HG02970 (cell line): ENCODE results near the gene DHRS1.
A peak's percentile ranks its signal among the peaks of the same experiment; 100 is the strongest.

Source experiments
- ATAC-seq: cut with Tn5 transposase; IDR thresholded peaks from one replicate; pipeline ENCODE4 v1.9.1; 2021; ENCODE audit warnings: mild to moderate bottlenecking, moderate library complexity, moderate number of reproducible peaks; ENCODE audit not compliant: unreplicated experiment, low FRiP score

Gene DHRS1

DNA sequence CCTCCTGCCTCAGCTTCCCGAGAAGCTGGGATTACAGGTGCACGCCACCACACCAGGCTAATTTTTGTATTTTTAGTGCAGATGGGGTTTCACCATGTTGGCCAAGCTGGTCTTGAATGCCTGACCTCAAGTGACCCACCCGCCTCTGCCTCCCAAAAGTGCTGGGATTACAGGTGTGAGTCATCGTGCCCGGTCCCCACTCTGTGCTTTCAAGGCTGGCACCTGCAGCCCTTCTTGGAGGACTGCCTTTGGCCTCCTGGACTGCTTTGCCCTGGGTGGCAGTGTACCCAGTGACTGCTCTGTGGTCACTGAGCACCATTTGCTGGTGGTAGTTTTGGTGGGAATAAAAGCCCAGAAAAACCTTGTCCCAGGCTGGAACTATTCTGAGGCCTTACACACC, 12.6 kb downstream of the DHRS1 start:
- no peak for ATAC-seq

DNA sequence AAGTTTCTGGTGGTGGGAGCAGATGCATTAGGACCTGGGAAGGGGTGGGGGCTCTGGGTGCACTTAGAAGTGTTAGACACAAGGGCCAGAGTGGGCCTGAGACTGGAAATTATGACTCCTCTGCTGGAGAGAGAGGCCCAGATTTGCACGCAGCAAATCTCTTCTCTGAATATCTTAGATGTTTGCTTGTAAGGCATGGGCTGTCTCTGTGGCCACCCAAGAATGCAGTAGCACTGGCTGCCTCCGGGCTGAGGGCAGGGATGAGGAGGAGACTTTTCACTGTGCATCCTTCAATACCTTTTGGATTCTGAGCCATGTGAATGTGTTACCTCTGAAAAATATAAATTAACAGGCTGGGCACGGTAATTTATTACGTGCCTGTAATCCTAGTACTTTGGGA, 14.2 kb downstream of the DHRS1 start:
- ATAC-seq: no peak

DNA sequence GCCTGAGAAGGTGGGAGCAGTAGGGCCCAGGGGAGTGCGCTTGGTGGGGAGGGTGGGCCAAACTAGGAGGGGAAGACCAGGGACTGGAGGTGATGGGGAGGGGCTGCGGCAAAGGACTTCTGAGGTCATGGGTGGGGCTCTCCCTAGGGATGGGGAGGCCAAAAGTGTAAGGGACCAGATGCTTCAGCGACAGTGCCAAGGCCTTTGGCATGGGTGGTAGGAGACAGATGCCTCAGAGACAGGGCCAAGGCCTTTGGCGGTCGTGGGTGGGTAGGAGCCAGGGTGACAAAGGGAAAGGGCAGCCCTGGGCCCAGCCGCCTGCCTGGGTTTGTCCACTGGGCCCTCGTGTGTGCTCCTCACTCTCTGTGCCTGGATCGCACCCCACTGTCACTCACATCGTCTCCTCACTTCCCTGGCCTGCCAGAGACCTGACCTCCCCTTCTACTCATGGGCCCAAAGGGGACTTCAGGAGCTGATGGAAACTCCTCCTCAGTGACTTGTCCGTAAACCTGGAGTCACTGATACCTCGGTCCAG, 15.0 kb downstream of the DHRS1 start:
- ATAC-seq: no peak

DNA sequence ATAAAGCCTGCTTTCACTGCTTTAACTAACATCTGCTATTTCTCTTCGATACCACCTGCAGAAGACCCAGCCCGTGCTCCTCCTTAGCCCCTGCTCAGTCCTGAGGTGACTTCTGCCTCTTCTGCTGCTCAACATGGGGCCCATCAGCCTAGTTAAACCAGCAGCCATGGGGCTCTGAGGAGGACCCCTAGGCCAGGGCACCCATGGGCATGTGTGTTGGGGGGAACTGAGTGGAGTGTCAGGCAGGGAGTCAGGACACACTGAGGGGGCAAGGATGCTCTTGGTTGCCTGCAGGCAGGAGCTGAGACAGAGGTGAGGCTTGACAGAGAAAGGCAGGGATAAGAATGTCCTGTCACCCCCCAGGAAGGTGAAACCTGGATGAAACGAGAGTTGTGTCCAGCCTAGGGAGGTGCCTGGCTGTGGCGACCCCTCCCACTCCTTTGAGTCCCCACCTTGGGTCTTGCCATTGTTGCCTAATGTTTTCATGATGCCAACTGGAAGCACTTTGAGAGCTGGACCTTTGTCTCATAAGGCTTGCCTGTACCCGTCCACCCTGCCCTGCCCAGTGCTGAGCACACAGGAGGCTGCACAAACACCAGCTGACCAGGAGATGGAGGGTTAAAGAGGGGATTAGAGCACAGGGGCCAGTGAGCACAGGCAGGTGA, 15.7 kb downstream of the DHRS1 start:
- ATAC-seq: no peak

DNA sequence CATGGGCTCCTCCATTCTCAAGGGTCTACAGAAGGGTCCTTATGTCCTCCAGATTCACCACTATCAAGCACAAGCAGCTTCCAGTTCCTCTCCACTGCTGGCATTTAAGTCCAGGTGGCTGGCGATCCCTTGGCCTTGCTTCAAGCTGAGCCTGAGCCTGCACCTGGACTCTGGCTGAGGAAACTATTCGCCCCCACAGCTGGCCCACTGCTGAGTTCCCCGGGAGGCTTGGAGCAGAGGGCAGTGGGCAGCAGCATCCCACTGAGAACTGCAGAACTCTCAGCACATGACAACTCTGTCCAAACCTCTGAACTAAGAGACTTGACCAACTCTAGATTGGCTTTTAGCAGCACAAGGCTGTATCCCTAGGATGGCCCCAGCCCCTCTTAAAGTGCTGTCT, 16.8 kb downstream of the DHRS1 start:
- ATAC-seq: no peak

DNA sequence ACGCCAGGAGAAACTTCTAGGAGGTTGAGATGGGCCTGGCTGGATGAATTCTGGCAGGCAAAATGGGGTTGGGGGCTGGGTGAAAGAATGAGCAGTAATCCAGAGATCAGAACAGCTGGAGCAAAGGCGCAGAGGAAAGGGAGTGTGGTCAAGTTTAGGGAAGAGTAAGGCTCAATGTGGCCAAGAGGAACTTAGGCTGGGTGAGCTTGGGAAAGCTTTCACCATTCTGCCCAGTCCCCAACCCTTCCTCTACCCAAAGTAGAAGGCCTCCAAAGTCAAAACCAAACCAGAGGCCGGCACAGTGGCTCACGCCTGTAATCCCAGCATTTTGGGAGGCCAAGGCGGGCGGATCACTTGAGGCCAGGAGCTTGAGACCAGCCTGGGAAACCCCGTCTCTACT, 17.9 kb downstream of the DHRS1 start:
- ATAC-seq: no peak

DNA sequence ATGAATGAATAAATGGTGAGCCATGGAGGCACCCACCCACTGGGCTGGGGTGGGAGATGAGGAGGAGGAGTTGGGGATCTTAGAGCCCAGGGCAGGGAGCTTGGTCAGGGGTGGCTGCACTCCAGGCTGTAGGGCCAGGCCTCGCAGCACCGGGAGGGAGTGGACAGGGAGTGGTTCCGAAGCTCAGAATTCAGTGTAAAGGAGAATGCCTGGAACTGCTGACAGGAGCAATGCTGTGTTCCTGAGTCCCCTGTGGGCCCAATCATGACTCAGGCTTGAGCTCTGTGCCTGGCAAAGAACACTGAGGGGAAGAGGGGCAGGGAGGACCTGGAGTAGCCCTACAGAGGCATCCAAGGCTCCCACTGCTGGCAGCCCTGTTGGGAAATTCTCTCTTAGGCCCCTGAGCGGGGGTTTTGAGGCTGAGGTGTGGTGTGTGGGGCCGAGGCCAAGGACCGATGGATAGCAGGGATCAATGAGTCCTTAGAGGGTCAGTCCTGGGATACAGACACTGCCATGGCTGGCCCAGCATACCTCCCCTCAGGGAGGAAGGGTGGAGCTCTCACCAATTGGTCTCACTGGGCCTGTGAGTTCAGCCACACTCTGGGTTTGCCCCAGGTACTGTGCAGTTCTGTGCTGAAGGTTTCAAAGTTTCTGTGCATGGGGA, 18.7 kb downstream of the DHRS1 start:
- ATAC-seq: no peak

DNA sequence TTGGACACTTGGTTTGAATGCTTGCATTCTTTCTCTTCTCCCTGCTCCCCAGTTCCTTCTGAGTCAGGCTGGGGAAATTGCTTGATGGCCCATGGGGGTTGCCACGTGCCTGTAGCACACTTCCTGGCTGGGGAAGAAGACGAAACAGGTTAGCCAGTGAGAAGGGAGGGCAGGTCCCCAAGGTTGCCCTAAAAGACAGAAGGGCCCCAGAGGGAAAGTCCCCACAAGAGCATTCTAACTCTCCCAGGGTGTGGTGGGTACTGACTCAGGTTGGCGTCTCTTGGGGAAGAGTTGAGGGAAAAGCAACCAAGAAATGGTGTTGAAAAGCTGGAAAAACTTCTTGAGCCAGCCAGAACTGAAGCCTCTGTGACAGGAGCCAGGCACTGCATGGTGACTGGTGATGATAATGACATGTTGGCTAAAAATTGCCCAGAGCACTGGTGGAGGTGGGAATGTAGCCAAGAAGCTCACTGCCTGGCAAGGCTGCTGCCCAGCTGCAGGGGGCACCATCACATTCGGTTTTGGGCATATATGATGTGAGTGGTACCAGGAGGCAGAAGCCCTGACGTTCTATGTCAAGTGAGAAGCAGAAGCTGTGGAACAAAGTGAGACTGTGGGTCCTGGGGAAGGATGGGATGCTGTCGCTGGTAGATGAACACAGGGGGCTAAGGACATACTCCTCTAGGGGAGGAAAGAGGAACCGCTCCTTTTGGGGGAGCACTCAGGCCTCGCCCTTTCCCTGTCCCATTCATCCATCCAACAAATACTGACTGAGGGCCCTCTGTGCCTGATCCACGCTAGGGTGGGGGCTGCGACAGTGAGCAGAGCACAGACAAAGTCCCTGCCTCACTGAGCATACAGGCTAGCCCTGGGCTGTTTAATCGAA, 20.0 kb downstream of the DHRS1 start:
- no peak for ATAC-seq

DNA sequence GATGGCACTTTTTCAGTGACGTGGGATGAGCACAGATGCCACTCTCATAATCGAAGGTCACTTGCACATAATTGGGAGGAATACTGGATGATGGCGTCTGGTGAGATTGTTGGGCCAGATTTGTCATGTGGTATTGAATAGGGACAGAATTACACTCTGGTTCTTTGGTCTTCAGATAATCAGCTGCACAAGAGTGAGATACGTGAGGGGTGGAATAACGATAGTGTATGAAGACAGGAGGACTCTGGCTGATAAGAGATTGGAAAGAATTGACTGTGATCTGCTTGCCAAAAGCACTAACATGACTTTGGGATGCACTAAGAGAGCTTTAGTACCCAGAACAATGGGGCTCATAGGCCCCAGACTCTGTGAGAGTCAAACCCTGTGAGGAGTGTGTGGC, 21.2 kb downstream of the DHRS1 start:
- ATAC-seq: no peak

DNA sequence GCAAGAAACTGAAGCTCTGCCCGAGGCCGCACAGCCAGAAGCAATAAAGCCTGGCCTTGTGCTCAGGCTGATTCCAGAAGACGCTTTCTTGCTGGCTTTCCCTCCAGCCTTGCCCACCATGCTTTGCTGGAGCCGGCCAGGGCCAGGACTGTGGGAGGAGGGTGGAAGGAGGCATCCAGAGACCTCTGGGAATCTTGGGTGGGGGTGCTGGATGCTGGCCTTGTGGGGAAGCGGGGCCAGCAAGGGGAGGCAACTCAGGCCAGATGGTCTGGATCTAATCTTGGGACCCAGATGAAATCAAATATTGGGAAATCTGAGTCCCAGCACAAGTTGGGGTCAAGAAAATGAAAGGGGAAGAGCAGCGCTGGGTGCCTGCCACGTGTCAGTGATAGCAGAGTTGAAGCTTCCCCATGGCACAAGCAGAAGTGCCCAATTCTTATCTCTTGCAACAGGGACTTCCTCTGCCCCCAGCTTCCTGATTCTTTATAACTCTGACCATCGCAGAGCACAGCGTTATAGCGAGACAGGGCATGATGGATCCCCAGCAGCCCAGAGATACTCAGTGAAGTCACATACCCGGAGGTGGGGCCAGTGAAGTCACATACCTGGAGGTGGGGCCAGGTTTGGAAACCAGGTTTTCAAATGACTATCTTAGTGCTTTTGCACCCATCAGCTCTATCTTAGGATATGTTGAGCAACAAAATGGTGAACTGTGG, 21.8 kb downstream of the DHRS1 start:
- ATAC-seq: no peak

DNA sequence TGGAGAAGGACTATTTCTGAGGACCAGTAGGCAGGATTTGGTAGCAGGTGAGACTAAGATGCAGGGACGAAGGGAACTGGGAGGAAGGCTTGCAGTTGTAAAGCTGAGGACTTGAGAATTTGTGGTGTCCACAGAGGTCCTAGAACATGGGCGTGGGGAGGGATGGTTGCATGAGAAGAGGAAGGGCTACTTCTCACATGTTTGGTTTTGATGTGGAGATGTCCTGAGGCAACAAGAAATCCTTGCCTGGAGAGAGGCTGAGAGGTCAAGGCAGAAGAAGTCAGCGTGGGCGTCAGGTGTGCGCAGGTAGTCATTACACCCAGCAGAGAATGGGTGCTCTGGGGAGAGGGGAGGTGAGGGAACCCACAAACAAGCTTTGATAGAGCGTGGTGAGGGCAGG, 22.5 kb downstream of the DHRS1 start:
- ATAC-seq: no peak

DNA sequence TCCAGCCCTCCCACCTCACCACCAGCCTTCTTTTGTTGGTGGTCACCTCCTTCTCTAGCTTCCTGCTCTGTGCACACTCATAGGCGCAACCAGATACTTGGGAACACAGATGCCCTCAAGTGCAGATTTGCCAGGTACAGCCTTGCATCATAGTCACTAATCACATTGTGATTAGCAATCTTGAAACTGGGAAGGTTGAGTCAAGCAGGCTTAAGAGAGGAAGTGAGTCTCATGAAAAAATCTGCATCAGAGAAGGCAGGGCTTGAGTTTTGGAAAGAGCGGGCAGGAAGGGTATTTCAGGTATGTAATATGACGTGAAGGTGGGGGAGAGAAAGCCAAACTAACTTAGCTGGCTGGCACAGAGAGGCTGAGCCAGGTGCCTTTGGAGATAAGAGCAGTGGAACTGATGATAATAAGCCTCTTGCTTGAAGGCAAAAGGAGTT, 25.5 kb downstream of the DHRS1 start:
- peak; percentile 31 for ATAC-seq

DNA sequence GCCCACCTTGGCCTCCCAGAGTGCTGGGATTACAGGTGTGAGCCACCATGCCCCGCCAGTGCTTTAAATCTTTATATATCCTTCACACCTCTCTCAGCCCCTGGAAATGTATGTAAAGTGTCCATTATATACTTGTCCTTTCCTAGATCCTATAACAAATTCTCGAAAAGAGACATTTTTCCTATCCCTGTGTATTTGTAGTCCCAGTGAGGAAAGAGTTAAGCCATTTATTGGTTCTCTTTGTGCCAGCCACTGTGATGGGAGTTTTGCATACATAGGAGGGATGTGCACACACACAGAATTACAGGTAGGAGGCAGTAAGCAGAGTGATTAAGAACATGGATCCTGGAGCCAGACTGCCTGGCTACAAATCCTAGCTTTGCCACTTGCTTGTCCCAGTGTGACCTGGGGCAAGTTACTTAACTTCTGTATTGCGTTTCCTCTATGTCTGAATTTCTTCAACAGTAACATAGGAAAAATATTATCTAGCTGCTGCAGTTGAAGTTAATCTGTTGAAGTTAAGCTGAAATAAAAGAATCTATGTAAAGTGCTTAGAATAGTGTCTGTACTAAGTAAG, 26.1 kb downstream of the DHRS1 start:
- ATAC-seq: no peak

DNA sequence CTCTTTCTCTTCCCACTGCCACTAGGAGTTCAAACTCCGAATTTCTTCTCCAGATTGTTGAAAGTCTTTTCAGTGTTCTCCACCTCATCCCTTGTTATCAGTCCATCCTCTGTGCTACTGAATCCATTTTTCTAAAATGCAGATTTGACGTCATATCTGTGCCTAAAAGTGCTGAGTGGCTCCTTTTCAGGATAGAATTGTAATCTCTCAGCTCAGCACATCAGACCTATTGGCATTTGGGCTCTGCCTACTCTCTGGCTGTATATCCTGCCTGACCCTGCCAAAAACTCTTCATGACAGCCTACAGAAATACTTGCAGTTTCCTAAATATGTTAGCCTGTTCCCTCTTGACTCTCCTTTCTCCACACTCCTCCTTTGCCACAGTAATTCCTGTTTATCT, 27.1 kb downstream of the DHRS1 start:
- no peak for ATAC-seq

DNA sequence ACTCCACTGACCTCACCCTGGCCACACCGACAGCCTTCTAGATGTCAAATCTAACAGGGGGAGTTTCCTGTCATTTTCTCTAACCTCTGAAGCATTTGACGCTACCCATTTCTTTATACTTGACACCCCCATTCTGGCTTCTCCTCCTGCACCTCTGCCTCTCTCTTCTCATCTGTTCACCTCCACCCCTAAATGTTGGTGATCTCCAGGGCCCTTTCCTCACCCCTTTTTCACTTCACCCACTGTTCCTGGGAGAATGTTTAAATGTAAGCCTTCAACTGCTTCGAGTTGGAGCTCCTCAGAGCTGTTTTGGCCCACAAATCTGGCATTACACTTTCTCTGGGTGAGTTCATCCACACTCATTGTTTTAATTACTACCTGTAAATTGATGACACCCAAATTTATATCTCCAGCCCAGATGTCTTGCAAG, 27.7 kb downstream of the DHRS1 start:
- no peak for ATAC-seq

DNA sequence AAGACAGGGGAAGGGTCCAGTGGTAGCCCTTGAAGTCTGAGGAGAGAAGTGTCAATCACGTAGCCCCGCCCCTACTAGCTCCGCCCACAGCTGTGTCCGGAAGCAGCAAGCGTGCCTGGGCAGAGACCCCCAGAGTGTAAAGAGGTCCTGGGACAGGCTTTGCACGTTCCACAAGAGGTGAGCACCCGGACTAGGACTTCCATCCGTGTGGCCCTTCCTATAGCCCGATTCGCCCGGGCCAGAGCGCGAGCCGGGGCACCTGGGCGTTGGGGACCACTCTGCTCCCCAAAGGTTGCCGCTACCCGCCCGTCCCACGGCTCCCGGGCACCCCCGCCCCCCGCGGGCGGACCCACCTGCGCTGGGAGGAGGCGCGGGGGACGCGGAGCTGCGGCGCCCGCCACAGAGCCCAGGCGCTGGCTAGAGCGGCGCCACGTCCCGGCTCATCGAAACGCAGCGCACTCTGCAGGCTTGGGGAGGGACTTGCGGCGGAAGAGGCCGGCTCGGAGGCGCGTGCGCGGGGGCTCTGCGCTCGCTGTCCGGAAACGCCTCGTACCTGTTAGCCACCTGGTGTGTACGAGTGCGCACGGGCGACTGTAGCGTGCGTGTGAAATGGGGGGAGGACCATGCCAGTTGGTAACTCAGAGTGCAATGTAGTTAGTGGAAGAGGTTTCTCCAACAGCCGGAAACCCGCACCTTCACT, 28.3 kb downstream of the DHRS1 start, which contains the start of gene RABGGTA:
Gene RABGGTA (minus strand): TSS at position 464 of the 700 bp plus-strand sequence. CDS start 482 bp downstream, outside the sequence.
- ATAC-seq: peak; percentile 77

DNA sequence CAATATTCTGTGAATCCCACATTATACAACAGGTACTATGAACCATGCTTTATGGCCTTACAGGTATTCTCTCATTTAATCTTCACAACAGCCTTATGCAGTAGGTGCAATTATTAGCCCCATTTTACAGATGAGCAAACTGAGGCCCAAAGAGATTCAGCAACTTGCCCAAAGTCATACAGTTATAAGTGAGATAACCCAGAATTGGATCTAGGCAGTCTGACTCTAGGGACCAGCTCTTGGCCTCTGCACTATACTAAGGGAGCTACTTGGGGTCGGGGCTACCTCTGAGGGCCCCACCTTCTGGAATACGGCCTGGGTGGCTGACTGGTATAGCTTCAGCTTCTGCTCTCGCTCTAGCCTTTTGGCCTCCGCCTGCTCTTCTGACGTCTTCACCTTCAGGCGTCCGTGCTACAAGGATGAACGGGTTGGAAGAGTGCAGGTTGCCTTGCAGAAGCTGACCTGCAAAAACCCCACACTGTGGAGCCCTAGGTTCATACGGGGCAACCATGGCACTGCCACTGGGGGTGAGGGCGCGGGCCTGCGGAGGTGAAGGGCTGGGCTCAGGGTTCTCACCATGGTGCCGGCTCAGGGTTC, 28.9 kb downstream of the DHRS1 start:
- no peak for ATAC-seq

DNA sequence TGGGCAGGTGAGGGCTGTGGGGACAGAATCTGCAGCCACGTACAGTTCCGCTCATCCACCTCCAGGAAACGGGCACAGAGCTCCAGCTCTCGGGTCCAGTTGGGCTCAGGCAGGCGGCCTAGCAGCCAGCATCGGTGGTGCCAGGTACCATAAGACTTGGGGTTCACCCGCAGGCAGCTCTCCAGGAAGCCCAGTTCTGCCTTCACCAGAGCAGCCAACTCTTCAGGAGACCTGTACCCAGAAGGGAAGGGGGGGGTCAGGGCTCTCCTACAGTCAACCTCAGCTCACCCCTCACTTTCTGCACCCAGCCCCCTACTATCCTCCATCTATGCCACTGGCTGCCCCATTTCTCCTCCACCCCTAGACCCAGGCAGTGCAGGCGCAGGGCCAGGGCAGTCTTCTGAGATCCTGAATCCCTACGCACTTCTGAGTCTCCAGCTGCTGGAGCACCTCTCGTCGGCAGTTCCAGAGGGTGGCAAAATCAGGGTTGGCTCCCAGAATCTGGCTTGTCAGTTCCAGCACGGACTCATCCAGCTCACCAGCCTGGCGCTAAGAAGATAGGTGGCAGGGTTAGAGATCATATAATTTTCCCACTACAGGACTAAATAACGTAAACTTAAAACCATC, 29.6 kb downstream of the DHRS1 start:
- ATAC-seq: no peak

DNA sequence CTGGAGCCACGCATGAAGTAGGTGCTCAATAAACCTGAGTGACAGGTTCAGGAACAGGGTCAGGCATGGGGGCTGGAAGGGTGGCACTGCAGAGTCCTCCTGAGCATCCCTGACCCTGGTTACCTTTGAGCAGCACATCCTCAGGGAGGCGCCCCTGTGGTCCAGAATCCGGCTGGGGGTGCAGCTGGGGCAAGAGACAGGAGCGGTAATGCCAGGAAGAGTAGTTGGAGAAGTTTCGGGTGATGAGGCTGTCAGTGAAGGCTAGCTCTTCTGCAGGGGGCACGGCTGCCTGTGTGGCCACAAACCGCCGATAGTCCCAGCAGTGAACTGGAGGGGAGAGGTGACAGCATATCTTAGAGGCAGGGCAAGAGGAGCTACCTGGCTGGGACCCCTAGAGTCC, 30.2 kb downstream of the DHRS1 start:
- no peak for ATAC-seq
